IPS DF 6.9 (cell line): ENCODE results near the gene DDIT4L.
"Not testable (repeated sequence)": the region's sequence is repeated elsewhere in the genome, so short reads cannot be mapped to it uniquely, and the experiment has no call there.

Experiments used
- DNase-seq: peaks from one replicate; pipeline ENCODE4 v3.0.0-alpha.2; 2013; ENCODE audit warnings: low read depth, low spot score
- H3K27ac ChIP-seq: one replicate; pipeline ENCODE4 v1.5.1; 2013; ENCODE audit warnings: low read length, control low read depth
- H3K27me3 ChIP-seq: 2 replicates; pipeline ENCODE4 v1.6.1; 2013; ENCODE audit warnings: mild to moderate bottlenecking, low read length; ENCODE audit not compliant: control insufficient read depth, insufficient read depth
- H3K36me3 ChIP-seq: 2 replicates; pipeline ENCODE4 v1.6.1; 2013; ENCODE audit warnings: low read length; ENCODE audit not compliant: control insufficient read depth, insufficient read depth
- H3K4me1 ChIP-seq: 2 replicates; pipeline ENCODE4 v1.6.1; 2013; ENCODE audit warnings: low read length; ENCODE audit not compliant: control insufficient read depth, insufficient read depth
- H3K4me3 ChIP-seq: 2 replicates; pipeline ENCODE4 v1.5.1; 2013; ENCODE audit warnings: mild to moderate bottlenecking, low read length
- H3K9me3 ChIP-seq: 2 replicates; pipeline ENCODE4 v1.6.1; 2013; ENCODE audit warnings: low read length, inconsistent platforms; ENCODE audit not compliant: control insufficient read depth, insufficient read depth
- WGBS: extraction: QIAGEN DNeasy Blood & Tissue Kit; methylation state at CpG from one replicate; pipeline ENCODE4 v1.1.7; 2013; ENCODE audit warnings: mixed read lengths, missing lambda C conversion rate; ENCODE audit not compliant: insufficient read length, insufficient coverage; 5-methylcytosine and 5-hydroxymethylcytosine counted together

The DDIT4L gene

DNA sequence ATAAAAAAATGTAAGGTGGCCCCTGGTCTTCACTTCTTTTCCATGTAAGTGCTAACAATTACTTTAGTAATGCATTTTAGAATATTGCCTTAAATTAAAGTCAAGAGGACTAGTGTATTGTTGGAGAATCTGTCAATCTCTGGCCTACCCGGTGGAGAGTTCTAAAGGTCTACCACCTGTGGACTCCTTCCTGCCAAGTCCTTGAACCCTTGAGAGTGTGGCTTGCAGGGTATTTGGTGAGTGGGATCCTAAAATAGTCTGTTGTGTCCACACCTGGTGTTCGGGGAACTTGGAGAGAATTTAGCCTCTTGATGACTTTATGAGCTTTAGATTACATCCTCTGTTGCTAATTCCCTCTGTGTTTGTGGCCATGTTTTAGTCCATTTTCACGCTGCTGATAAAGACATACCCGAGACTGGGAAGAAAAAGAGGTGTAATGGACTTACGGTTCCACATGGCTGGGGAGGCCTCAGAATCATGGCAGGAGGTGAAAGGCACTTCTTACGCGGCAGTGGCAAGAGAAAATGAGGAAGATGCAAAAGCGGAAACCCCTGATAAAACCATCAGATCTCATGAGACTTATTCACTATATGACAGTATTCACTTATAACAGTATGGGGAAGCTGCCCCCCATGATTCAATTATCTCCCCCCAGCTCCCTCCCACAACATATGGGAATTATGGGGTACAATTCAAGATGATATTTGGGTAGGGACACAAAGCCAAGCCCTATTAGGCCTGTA, 23.8 kb downstream of the DDIT4L start:
- no peak overlapping the region for H3K27ac ChIP-seq
- WGBS = no CpG with 5 or more reads among the region's 8 CpGs
- DNase-seq = no peak

GRCh38 chr4:100165809-100166208, 24.5 kb downstream of the DDIT4L start:
- no CpG with 5 or more reads among the region's 1 CpG for WGBS
- DNase-seq = no peak
- no peaks in the 10 kb centered on the region; the same call in 1 of the 2 replicates for H3K9me3 ChIP-seq
- H3K36me3 ChIP-seq = no peaks in the 10 kb centered on the region
- H3K27me3 ChIP-seq = no peaks in the 10 kb centered on the region
- no peak overlapping the region for H3K27ac ChIP-seq
- H3K4me3 ChIP-seq = no peak overlapping the region
- H3K4me1 ChIP-seq = no peaks in the 10 kb centered on the region

More for the DNA sequence above, 23.8 kb downstream of the DDIT4L start:
- Histone ChIP-seq H3K36me3 (no peaks in the 10 kb centered on the region), H3K4me3 (no peak overlapping the region), H3K4me1 (no peaks in the 10 kb centered on the region), H3K27me3 (no peaks in the 10 kb centered on the region), H3K9me3 (no peaks in the 10 kb centered on the region; the same call in 1 of the 2 replicates)

DNA sequence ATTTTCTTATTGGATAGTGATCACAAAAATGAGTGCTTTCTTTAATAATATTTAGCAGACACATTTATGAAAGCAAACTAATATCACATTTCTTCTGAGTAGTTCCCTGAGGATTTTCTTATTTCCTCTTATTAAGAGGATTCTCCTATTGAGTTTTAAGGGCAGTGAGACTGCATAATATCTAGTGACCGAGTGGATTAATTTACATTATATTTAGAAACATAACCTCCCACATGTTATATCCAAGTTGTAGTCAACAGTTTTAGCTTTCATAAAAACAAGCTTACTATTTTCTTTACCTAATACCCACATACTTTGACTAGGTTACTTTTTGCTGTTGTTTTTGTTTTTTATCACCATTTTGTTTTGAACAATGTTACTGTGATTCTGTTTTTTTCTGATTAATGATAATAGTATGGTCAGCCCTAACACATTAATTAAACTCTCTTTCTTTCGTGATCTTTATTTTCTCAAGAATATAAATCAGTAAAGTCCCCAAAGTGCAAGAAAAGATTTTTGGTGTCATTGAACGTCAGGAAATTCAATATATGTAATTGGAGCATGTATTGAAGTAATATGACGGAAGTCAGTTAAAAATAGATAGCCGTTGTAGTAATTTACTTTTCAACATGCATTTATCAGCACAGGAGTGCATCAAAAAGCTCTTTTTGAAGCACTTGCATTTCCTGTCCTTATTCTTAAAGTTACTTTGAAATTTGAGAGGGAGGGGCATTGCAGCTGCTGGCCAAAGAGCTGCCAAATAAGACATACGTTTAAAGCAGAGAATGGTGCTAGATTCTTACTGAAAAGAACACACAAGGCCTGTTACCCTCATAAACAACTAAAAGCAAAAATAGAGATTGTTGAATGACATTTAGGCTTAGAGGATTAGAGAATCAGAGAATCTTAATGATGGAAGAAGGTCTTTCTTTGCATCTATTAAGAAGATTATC, 25.2 kb downstream of the DDIT4L start:
- H3K27ac ChIP-seq = no peak overlapping the region
- H3K9me3 ChIP-seq = no peaks in the 10 kb centered on the region; the same call in 1 of the 2 replicates
- no peak overlapping the region for H3K4me3 ChIP-seq
- DNase-seq = no peak
- H3K36me3 ChIP-seq = no peaks in the 10 kb centered on the region
- H3K27me3 ChIP-seq = no peaks in the 10 kb centered on the region
- WGBS = no CpG with 5 or more reads among the region's 6 CpGs
- no peaks in the 10 kb centered on the region for H3K4me1 ChIP-seq

DNA sequence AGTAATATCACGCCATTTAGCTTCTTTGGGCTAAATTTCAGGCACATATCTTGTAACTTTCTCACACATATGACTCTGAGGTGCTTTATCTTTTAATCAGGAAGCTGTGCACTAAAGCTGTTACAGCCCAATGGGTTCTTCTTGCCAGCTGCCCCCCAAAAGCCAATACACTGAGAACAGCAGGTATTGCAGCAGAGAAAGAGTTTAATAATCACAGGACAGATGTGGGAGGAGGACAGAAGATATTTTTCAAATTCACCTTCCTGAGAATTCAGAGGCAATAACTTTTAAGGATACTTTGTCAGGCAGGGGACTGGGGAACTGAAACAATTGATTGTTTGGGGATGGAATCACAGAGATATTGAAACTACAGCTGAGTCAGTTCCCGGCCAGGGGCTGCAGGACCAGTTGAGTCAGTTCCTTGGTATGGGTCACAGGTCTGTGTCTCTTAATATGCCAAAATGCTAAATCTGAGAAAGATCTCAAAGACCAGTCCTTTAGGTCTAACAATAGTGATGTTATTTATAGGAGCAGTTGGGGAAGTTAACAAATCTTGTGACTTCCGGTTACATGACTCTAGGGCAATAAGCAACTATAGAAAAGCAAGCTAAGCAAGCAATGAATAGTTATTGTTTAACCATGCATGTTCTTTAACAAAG, 28.1 kb downstream of the DDIT4L start:
- H3K27ac ChIP-seq = no peak overlapping the region
- no CpG with 5 or more reads among the region's 3 CpGs for WGBS
- no peak for DNase-seq
- H3K9me3 ChIP-seq = no peaks in the 10 kb centered on the region; the same call in 1 of the 2 replicates
- no peaks in the 10 kb centered on the region for H3K27me3 ChIP-seq
- no peak overlapping the region for H3K4me3 ChIP-seq
- no peaks in the 10 kb centered on the region for H3K4me1 ChIP-seq
- no peaks in the 10 kb centered on the region for H3K36me3 ChIP-seq

DNA sequence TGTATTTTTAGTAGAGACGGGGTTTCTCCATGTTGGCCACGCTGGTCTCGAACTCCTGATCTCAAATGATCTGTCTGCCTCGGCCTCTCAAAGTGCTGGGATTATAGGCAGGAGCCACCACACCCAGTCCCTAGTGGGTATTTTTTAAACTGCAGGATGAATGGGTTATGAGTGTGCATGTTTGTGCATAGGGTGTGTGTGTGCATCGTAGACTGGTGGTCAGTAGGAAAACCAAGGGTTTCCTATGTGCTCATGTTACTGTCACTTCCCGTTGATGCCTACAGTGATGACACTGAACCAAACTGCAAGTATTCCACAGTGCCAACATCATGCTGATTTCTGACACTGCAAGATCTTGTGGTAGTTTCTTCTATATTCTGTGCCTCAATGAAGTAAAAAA, 41.1 kb downstream of the DDIT4L start:
- no CpG with 5 or more reads among the region's 6 CpGs for WGBS

DNA sequence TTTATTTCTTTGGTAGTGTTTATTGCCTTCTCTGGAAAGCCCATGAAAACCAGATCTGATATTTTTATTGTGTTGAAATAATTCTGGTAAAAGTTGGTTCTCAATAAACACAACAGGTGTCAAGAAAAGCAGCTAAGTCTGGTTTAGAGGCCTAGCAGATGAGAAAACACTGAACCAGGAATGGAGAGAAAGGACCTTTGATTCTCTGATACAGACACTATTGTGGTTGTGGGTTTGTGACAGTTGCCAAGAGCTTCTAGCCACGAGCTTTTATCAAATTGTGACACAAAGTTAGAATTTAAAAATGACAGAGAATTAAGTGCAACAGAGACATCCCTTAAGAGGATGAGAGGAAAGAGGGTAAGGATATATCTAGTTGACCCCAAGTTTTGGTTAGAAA, 42.6 kb downstream of the DDIT4L start:
- no peak for DNase-seq
- Histone ChIP-seq H3K4me3 (no peak overlapping the region), H3K27me3 (no peaks in the 10 kb centered on the region), H3K4me1 (no peaks in the 10 kb centered on the region), H3K36me3 (no peaks in the 10 kb centered on the region), H3K27ac (no peak overlapping the region), H3K9me3 (no peaks in the 10 kb centered on the region)
- WGBS = no CpG with 5 or more reads among the region's 1 CpG

More for the DNA sequence above, 41.1 kb downstream of the DDIT4L start:
- no peaks in the 10 kb centered on the region for H3K9me3 ChIP-seq
- H3K27me3 ChIP-seq = no peaks in the 10 kb centered on the region
- no peak overlapping the region for H3K4me3 ChIP-seq
- H3K27ac ChIP-seq = no peak overlapping the region
- no peaks in the 10 kb centered on the region for H3K4me1 ChIP-seq
- no peak for DNase-seq
- H3K36me3 ChIP-seq = no peaks in the 10 kb centered on the region

DNA sequence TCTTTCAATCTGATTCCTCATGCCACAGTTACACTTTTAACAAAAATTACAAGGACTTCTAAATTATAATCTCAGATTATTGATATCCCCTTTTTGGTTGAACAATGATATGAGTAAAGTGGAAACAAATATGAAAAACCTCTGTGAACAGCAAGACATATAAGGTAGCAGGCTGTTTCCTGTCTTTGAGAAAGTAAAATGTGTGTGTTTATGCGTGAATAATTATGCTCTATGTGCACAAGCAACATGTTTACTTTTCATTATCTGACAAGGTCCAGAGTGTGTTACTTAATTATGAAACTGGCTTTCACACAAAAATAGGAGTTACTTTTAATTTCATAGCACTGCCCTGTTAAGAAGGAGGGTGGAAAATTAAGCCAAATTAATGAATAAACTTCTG, 43.1 kb downstream of the DDIT4L start:
- DNase-seq = no peak
- WGBS = no CpG with 5 or more reads among the region's 1 CpG
- no peak overlapping the region for H3K4me3 ChIP-seq
- no peaks in the 10 kb centered on the region for H3K27me3 ChIP-seq
- H3K27ac ChIP-seq = no peak overlapping the region
- H3K36me3 ChIP-seq = no peaks in the 10 kb centered on the region
- H3K4me1 ChIP-seq = no peaks in the 10 kb centered on the region
- no peaks in the 10 kb centered on the region for H3K9me3 ChIP-seq

DNA sequence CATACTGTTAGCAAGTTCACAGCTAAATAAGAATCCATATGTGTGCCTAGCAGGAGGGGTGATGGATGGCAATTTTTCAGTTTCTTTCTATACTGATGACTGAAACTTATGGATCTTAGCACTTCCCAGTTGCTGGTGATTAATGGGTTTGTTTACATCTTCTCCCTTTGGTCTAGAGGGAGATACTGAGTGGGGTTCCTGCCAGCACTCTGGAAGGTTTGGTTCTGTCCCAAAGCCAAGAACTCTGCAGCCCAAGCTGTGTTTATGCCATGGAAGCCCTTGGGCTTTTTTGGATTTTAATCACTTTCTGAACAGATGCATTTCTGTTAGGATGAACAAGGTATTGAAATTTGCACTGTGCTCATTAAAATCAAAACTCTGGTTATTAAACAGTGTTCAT, 43.5 kb downstream of the DDIT4L start:
- Histone ChIP-seq H3K4me3 (no peak overlapping the region), H3K27me3 (no peaks in the 10 kb centered on the region), H3K27ac (no peak overlapping the region), H3K36me3 (no peaks in the 10 kb centered on the region), H3K4me1 (no peaks in the 10 kb centered on the region), H3K9me3 (no peaks in the 10 kb centered on the region)
- no peak for DNase-seq

- DNase-seq, H3K9me3 ChIP-seq, H3K27me3 ChIP-seq, H3K4me1 ChIP-seq, H3K4me3 ChIP-seq, H3K27ac ChIP-seq, H3K36me3 ChIP-seq: not testable (repeated sequence)
- WGBS = no CpG with 5 or more reads among the region's 4 CpGs
Observed at GRCh38 chr4:100137320-100137719, 52.9 kb downstream of the DDIT4L start.
